Fibroblast of peridontal ligament (primary cell): ENCODE measurements around the gene KSR2.

Experiments used
- DNase-seq: peaks from one replicate; pipeline ENCODE4 v3.0.0-alpha.2; 2010; ENCODE audit errors: extremely low read depth

Gene KSR2

DNA sequence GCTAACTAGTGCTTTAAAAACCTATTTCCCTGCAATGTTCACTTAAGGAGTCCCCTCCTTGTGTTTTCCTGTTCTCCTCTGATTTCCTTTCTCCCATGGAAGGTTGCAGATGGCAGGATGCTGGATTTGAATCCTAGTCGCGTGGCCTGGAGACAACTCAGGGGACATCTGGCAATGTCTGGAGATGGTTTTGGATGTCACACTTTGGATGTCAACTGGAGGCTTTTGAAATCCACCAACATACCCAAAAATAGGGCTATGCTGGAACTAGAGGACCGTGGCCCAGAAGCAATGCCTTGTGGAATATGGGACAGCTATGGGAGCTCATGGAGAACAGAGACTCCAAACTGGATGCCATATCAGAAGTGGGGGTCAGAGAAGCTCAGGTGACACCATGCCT lies 511.6 kb downstream of the KSR2 start:
- DNase-seq, result no peak

DNA sequence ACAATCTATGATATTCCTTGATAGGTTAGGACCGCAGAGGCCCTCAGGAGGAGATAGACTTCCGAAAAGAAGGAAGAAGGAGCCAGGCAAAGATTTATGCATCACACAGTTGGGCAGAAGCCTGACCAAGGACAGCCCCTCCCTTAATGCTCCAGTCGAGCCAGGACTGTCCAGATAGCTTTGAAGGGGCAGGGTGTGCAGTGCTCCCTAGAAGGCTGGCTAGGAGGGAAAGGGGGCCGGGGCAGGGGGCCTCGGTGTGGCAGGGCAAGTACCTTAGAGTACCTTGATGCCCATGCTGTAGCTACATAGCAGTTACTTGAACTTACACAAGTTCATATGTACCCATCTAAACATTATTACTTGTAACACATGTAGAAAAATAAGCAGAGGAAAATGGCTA lies 512.7 kb downstream of the KSR2 start:
- DNase-seq, result no peak

DNA sequence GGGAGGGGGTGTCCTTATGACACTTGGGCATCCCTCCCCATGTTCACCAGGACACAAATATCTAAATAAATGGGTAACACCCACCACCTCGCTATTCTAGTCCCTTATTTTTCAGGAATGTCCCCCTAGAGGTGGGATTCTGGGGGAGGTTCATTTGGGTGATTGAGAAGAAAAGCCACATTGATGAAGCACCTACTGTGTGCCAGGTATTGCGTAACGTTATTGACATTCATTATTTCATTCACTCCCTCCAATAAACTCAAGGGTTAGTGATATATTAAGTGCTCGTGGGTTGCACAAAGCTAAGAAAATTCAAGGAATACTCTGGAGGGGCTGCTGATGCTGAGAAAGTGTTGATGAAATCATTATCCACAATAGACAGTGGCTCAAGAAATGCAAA lies 514.8 kb downstream of the KSR2 start:
- no peak for DNase-seq

DNA sequence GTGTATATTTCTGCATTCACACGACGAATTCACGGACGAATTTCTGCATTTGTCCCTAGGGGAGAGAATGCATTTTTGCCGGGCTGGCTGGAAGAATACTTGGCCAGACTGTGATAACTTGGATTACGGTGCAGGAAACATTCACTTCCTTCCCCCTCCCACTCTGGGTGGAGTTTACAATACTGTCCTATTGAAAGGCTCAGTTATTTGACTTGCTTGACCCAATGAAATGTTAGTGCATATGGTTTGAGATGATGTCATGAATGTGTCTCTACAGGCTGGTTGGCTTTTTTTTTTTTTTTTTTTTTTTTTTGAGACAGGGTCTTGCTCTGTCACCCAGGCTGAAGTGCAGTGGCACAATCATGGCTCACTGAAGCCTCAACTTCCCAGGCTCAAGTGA lies 516.7 kb downstream of the KSR2 start:
- DNase-seq, result no peak

DNA sequence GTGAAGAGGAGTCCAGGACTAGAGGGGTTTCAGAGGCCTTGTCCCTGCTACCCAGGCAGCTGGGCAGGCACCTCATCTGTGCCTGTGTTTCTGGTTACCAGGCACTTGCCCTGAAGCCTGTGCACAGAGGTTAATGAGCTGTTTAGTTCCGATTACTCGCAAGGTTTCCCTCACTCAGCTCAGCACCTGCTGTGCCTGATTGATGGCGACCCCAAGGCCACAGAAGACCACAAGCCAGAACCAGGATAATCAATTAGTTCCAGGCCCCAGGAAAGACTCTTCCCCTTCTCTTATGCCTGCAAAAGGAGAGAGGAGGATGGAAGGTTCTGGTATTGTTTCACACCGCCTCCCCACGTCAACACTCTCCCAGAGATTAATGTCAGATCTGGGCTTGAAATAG lies 518.6 kb downstream of the KSR2 start:
- no peak for DNase-seq

GRCh38 chr12:117447665-117448366 lies 521.0 kb downstream of the KSR2 start:
- DNase-seq, result no peak

GRCh38 chr12:117444781-117445180 lies 524.0 kb downstream of the KSR2 start:
- DNase-seq, result no peak

GRCh38 chr12:117441751-117442150 lies 527.0 kb downstream of the KSR2 start:
- no peak for DNase-seq

DNA sequence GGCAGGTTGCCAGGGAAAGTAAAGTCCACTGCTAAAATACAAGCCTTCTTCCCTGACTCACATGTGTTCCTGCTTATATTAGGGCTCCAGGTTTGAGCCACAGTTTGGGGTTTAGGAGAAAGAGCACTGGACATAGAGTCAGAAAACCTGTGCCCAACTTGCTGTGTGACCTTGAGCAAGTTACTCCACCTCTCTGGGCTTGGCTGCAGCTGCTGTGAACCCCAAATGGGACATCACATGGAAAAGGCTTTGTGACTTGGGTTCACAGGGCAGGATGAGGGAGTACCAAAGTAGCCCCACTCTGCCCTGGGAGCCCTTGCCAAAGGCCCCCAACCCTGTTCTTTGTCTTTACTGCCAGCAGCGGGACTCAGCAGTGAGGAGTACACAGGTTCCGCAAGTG lies 528.4 kb downstream of the KSR2 start:
- no peak for DNase-seq

- DNase-seq, result no peak
These were observed 529.2 kb downstream of the KSR2 start for GRCh38 chr12:117439531-117440001.

DNA sequence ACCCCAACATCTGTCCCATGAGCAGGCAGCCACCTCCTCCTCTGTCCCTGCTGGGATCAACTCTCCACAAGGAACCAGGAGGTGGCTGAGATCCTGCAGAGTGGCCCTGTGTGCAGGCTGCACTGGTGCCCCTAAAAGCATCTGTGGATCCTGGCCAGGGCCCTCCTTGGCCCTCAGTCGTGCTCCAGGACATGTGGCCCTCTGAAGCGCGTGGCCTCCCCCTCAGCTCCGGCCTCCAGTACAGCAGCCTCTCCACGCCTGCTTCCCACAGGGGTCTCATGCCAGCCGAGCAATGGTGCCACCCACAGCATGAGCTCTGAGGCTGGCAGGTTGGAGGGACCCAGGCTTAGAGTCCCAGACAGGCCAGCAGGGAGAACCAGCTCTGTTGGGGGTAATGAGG lies 530.0 kb downstream of the KSR2 start:
- DNase-seq, result no peak

- no peak for DNase-seq
These were observed 531.1 kb downstream of the KSR2 start for GRCh38 chr12:117437516-117438255.

DNA sequence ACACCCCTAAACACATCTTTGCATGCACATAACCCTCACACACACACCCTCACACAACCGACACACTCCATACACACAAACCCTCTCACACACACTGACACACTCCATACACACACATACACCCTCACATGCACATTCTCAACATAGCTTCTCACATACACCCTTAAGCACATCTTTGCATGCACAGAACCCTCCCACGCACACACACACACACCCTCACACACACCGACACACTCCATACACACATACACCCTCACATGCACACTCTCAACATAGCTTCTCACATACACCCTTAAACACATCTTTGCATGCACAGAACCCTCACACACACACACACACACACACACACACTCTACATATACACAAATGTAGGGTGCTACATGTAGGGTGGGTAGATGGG lies 534.9 kb downstream of the KSR2 start:
- no peak for DNase-seq

- no peak for DNase-seq
These were observed 538.5 kb downstream of the KSR2 start for GRCh38 chr12:117430246-117430645.

GRCh38 chr12:117427211-117427610 lies 541.6 kb downstream of the KSR2 start:
- DNase-seq, result no peak

- no peak for DNase-seq
These were observed 546.8 kb downstream of the KSR2 start for GRCh38 chr12:117421987-117422386.

- DNase-seq, result no peak
These were observed 547.6 kb downstream of the KSR2 start for GRCh38 chr12:117421068-117421752.

DNA sequence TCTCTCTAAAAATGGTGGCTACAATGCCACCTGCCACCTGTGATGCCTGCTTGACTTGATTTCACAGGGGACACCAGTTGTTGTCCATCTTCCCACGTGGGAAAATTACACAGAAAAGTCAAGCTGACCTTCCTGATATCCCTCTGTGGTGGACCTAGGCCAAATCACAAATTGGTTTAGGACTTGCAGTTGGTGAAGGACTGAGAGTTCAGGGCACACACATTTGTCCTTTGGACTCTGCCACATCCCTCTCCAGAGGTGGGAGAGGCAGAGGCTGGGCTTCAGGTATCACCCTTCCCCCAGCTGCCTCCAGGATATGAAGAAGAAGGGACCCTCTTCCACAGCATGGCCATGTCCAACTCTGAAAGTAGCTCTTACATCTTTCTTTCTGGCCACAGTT lies 551.8 kb downstream of the KSR2 start:
- no peak for DNase-seq

DNA sequence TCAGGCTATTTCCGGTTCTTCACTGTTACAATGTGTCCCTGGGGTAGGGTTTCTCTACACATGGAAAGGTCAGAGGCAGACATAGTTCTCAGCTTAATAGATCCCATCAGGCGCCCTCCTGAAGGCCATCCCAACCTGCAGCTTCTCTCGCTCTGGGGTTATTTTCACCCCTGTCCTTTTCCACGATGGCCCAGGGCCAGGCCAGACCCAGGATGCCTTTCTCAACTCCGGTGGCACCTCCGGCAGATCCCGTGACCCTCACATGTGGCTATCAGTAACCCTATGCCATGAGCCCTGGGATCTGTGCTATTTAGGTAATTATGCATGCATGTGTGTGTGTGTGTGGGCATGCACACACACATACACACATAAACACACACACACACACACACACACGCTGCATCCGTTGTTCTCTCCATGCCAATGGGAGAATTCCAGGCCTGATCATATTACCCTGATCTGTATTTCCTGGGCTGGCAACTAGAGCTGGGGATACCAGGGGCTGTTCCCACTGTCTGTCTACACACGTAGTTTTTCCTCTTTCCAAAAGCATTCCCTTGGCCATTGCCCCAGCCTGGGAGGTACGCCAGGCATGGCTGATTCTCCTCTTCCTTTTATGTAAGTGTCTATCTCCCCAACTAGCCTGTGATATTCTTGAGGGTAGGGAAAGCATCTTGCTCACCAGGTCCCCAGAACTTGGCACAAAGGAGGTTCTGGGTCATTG lies 556.2 kb downstream of the KSR2 start:
- no peak for DNase-seq

DNA sequence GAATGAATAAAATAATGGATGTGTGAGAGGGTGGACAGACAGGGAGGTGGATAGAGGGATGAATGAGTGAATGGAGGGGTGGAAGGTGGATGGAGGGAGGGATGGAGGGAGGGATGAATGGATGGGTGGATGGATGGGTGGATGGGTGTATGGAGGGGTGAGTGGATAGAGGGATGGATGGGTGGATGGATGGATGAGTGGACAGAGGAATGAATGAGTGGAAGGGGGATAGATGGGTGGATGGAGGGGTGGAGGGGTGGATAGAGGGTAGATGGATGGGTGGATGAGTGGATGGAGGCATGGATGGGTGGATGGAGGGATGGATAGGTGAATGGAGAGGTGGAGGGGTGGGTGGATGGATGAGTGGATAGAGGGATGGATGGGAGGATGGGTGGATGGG lies 559.5 kb downstream of the KSR2 start:
- no peak for DNase-seq

DNA sequence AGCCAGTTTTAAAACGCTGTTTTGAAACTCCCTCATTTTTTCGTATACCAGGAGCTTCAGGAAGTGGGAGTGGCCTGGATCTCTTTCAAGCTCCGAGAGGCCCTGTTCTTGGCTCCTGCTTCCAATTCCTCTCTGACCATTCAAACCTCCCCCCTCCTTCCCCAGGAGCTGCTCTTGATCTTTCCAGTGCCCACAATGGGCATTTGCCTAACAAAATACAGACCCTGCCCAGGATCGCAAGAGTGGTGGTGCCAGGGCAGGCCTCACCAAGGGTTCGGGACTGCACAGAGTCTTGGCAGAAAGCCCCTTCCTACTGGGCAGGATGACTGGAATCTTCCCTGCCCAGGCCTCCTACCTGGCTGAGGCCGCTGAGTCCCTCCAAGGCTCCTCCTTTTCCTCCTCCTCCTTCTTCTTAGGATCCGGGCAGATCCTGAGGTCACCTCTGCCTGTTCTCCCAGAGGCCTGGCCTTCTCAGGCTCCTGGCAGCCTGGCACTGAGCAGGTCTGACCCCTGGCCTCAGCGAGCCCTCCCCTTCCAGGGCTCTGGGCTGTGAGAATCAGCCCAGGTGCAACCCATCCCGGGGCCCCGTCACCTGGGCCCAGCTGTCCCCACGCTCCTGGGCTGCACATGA lies 560.5 kb downstream of the KSR2 start:
- no peak for DNase-seq

- DNase-seq, result no peak
These were observed 563.9 kb downstream of the KSR2 start for GRCh38 chr12:117404940-117405339.
